GM12864 (cell line): ENCODE measurements around the gene MAP2.

Source experiments
- DNase-seq: peaks from one replicate; pipeline ENCODE4 v3.0.0-alpha.2; 2011; ENCODE audit warnings: low read depth
- H3K4me3 ChIP-seq: 2 replicates; pipeline ENCODE4 v1.5.1; 2011; ENCODE audit warnings: mild to moderate bottlenecking, low read depth, low read length, control low read depth
- TF ChIP-seq, protein P1 (sequence below): IDR thresholded peaks from 2 replicates; pipeline ENCODE4 v1.5.1; 2011; ENCODE audit warnings: low read depth, mild to moderate bottlenecking, moderate library complexity, low read length, control low read depth, inconsistent platforms; ENCODE audit errors: missing control alignments

MAP2 gene

DNA sequence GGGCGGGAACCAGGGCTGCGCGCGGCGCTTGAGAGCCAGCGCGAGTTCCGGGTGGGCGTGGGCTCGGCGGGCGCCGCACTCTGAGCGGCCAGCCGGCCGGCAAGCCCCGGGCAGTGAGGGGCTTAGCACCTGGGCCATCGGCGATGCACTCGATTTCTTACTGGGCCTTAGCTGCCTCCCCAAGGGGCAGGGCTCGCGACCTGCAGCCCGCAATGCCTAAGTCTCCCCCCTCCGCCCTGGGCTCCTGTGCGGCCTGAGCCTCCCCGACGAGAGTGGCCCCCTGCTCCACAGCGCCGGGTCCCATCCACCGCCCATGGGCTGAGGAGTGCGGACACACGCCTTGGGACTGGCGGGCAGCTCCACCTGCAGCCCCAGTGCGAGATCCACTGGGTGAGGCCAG lies 36.5 kb upstream of the MAP2 start:
- DNase-seq: no peak
- no peak overlapping the region for H3K4me3 ChIP-seq
- TF ChIP-seq, protein P1, sequence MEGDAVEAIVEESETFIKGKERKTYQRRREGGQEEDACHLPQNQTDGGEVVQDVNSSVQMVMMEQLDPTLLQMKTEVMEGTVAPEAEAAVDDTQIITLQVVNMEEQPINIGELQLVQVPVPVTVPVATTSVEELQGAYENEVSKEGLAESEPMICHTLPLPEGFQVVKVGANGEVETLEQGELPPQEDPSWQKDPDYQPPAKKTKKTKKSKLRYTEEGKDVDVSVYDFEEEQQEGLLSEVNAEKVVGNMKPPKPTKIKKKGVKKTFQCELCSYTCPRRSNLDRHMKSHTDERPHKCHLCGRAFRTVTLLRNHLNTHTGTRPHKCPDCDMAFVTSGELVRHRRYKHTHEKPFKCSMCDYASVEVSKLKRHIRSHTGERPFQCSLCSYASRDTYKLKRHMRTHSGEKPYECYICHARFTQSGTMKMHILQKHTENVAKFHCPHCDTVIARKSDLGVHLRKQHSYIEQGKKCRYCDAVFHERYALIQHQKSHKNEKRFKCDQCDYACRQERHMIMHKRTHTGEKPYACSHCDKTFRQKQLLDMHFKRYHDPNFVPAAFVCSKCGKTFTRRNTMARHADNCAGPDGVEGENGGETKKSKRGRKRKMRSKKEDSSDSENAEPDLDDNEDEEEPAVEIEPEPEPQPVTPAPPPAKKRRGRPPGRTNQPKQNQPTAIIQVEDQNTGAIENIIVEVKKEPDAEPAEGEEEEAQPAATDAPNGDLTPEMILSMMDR: no peak

DNA sequence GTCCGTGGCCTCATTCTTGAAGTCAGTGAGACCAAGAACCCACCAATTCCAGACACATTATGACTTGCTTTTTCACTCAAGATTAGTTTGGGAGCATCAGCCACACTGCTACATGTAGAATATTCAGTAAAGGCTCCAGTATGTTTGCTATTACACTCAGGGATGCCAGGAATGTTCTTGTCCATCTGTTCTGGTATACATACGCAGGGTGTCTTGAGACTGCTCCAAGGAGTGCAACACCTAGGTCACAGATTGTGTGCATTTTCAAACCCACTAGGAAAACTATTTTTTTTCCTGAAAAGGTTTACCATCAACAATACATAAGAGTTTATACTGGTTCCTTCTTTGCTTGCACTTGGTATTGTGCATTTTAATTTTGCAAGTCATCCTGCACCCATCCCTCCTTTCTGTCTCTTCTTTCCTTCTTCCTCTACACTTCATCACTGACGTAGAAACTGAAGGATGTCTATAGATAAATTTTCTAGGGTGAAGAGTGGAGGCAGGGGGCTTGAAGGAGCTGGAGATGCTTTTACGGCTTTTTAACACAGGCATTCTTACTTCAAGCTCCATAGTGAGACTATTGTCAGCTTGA lies 35.3 kb upstream of the MAP2 start:
- no peak for DNase-seq
- H3K4me3 ChIP-seq: no peak overlapping the region
- TF ChIP-seq, protein P1: no peak

DNA sequence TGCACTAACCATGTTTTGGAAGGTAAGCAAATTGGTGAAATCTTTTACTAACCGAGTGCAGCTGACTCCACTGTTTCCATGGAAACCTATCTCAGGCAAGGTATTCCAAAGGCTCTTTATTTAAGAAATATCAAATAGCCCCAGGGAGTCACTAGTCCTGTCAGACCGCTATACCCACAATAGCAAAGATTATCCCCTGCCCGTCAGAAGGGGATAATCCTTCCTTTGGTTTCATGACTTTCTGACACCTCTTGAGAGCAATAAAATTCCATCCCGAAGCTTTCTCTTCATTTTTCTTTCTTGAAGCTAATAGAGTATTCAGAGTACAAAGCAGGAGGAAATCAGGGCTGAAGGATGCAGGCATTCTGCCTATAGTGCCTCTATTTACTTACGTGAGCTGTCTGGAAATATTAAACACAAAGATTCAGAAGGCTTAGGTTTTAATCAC lies 34.7 kb upstream of the MAP2 start:
- TF ChIP-seq, protein P1: no peak
- no peak for DNase-seq
- H3K4me3 ChIP-seq: no peak overlapping the region

DNA sequence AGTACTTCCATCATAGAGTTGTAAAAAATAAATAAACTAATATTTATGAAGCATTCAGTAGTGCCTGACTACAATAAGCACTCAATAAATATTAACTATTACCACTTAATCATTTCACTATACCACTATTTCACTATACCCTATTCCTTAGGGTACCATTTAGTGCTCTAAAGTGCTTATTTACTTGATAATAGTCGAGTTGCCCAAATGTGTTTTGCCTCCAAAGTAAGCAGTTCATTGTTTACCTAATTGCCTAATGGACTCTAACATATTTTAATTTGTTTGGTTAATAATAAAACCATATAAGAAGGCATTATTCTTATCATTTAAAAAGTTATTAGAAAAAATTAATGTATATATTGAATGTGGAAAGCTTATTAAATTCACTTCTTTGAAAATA lies 33.0 kb upstream of the MAP2 start:
- no peak for DNase-seq
- TF ChIP-seq, protein P1: no peak
- H3K4me3 ChIP-seq: no peak overlapping the region

DNA sequence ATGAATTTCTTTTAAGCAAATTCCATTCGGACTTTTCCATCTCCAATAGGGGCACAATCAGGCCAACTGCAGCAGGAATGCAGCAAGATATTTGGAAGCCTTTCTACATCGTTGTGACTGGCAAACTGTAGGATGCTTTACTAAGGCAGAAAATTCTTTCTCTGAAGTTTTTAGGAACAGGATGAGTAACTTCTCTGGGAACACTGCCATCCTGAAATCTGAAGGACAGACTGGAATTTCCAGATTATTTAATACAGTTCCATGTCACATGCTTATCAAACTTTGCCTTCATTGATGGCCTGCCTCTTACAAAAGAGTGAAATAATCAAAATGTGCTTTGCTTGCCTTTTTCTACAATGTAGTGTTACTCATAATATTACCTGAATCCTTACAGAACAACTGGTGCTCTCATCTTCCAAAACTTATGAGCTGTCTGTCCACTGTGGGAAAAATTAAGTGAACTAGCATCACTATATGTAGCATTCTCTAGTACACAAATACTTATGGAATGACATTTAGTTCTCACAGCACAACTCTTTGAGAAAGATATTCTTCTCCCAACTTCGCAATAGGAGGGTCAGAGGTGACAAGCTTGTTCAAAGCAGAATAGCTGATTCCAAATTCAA lies 32.0 kb upstream of the MAP2 start:
- no peak for DNase-seq
- H3K4me3 ChIP-seq: no peak overlapping the region
- TF ChIP-seq, protein P1: no peak

DNA sequence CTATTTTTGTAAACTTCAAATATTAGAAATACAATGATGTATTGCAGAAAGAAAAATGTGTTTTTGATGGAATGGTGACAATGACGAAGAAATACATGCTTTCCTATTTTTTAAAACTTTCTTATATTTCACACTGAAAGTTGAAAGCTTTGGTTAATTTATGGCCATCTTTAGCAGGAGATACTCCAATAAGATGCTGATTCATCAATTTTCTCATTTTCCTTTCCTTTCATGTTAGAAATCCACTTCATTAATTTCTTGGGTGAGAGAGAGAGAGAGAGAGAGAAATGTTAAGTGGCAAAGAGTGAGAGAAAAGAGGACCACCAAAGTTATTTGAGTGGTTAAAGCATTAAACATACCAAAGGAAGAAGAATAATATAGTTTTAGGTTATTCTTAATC lies 28.6 kb upstream of the MAP2 start:
- DNase-seq: no peak
- no peak overlapping the region for H3K4me3 ChIP-seq
- TF ChIP-seq, protein P1: no peak

DNA sequence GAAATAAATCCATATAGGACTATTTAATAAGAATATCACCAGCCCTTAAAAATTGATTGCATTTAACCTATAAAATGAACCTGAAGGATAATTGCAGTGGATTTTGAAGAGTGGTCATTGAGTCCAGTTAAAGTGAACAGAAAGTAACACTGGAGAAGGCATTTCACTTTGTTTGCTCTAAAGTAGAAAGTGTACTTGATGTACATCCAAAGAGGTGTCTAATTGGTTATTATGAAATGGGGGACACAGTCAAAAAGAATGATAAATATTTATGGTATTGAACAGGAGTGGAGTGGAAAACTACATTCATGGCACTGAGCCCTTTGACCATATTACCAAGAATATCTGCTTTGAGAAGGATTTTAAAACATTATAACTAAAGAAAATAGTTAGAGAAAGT lies 28.2 kb upstream of the MAP2 start:
- DNase-seq: no peak
- TF ChIP-seq, protein P1: no peak
- no peak overlapping the region for H3K4me3 ChIP-seq
